OCI-LY1 (cell line): ENCODE results near the gene BRPF1.

ENCODE experiments used
- H2AFZ ChIP-seq: fragments of 200-600 bp; sonication (generic), shearing (Covaris generic); 2 replicates; pipeline ENCODE4 v1.6.0; 2014; ENCODE audit warnings: antibody characterized with exemption, mild to moderate bottlenecking, low read length
- H3F3A ChIP-seq: fragments of 200-600 bp; sonication (generic), shearing (Covaris generic); 2 replicates; pipeline ENCODE4 v1.6.0; 2014; ENCODE audit warnings: mild to moderate bottlenecking, antibody characterized with exemption, low read length, moderate library complexity; ENCODE audit not compliant: insufficient read depth
- H3K27ac ChIP-seq: fragments of 200-600 bp; sonication (generic); 2 replicates; pipeline ENCODE4 v1.5.1; 2014; ENCODE audit warnings: low read length, mixed run types, mild to moderate bottlenecking, low read depth; ENCODE audit not compliant: poor library complexity, severe bottlenecking
- H3K27me3 ChIP-seq: fragments of 200-600 bp; sonication (generic); 2 replicates; pipeline ENCODE4 v1.6.0; 2014; ENCODE audit warnings: antibody characterized with exemption, mild to moderate bottlenecking, low read length, moderate library complexity; ENCODE audit not compliant: insufficient read depth
- H3K36me3 ChIP-seq: fragments of 200-600 bp; sonication (generic); 2 replicates; pipeline ENCODE4 v1.6.1; 2014; ENCODE audit warnings: mild to moderate bottlenecking, antibody characterized with exemption, low read length, moderate library complexity, mixed read lengths; ENCODE audit not compliant: insufficient read depth
- H3K4me1 ChIP-seq: fragments of 200-600 bp; sonication (generic); 2 replicates; pipeline ENCODE4 v1.5.1; 2014; ENCODE audit warnings: mild to moderate bottlenecking, low read length, moderate library complexity; ENCODE audit not compliant: insufficient read depth, severe bottlenecking
- H3K4me2 ChIP-seq: fragments of 200-600 bp; sonication (generic), shearing (Covaris generic); 2 replicates; pipeline ENCODE4 v1.6.1; 2014; ENCODE audit warnings: low read length
- H3K4me3 ChIP-seq: fragments of 200-600 bp; sonication (generic); 2 replicates; pipeline ENCODE4 v1.5.1; 2014; ENCODE audit warnings: low read length, low read depth, mild to moderate bottlenecking, mixed read lengths; ENCODE audit not compliant: poor library complexity, severe bottlenecking
- H3K79me2 ChIP-seq: fragments of 200-600 bp; shearing (Covaris generic); 2 replicates; pipeline ENCODE4 v1.6.1; 2016; ENCODE audit warnings: mixed run types, low read length, mixed read lengths; ENCODE audit not compliant: insufficient read depth
- H3K9ac ChIP-seq: fragments of 200-600 bp; sonication (generic), shearing (Covaris generic); 2 replicates; pipeline ENCODE4 v1.6.1; 2014; ENCODE audit warnings: mild to moderate bottlenecking, low read length, mixed read lengths
- H3K9me2 ChIP-seq: fragments of 200-600 bp; sonication (generic), shearing (Covaris generic); 2 replicates; pipeline ENCODE4 v1.6.1; 2014; ENCODE audit warnings: low read depth, mild to moderate bottlenecking, low read length, mixed read lengths
- H3K9me3 ChIP-seq: fragments of 200-600 bp; shearing (Covaris generic); 2 replicates; pipeline ENCODE4 v1.6.1; 2014; ENCODE audit warnings: low read length, mixed read lengths
- H4K20me1 ChIP-seq: fragments of 200-600 bp; sonication (generic), shearing (Covaris generic); 2 replicates; pipeline ENCODE4 v1.6.0; 2016; ENCODE audit warnings: mild to moderate bottlenecking, low read length; ENCODE audit not compliant: insufficient read depth
- CTCF ChIP-seq: fragments of 200-600 bp; sonication (generic), shearing (Covaris generic); IDR thresholded peaks from 2 replicates; pipeline ENCODE4 v1.5.1; 2017; ENCODE audit warnings: mild to moderate bottlenecking, antibody characterized with exemption, low read length, moderate library complexity, mixed read lengths
- EZH2 ChIP-seq: fragments of 200-600 bp; sonication (generic), shearing (Covaris generic); IDR thresholded peaks from 2 replicates; pipeline ENCODE4 v1.8.0; 2017; ENCODE audit warnings: borderline replicate concordance, mixed run types, mild to moderate bottlenecking, antibody characterized with exemption, low read length, moderate library complexity, mixed read lengths

The BRPF1 gene

GRCh38 chr3:9731206-9732079, at the start of gene BRPF1:
TSS of gene BRPF1 (plus strand) at chr3:9731735. CDS start at chr3:9734141, 2,406 bp downstream.
- Histone ChIP-seq H3K4me1 (peaks cover 21% of the 10 kb centered on the region), H4K20me1 (no peaks in the 10 kb centered on the region), H3K9me2 (no peaks in the 10 kb centered on the region), H3K27ac (peak within 1 kb of the TSS; percentile 71), H3K79me2 (peaks cover 19% of the 10 kb centered on the region), H3K9ac (peak within 1 kb of the TSS; percentile 91), H2AFZ (no peak within 1 kb of the TSS), H3K9me3 (no peaks in the 10 kb centered on the region), H3K4me2 (peak within 1 kb of the TSS; percentile 95), H3K4me3 (peak within 1 kb of the TSS; percentile 91), H3K27me3 (no peaks in the 10 kb centered on the region), H3F3A (no peaks in the 10 kb centered on the region), H3K36me3 (peaks cover 30% of the 10 kb centered on the region)
- TF ChIP-seq CTCF (no peak), EZH2 (no peak)

- no peaks in the 10 kb centered on the region for H3K4me1 ChIP-seq
- H3K4me2 ChIP-seq, result no peak overlapping the region
- no peaks in the 10 kb centered on the region for H3K79me2 ChIP-seq
- no peaks in the 10 kb centered on the region for H3K9me3 ChIP-seq
- TF ChIP-seq CTCF, result no peak
- no peak for TF ChIP-seq EZH2
- no peaks in the 10 kb centered on the region for H3F3A ChIP-seq
- no peaks in the 10 kb centered on the region for H4K20me1 ChIP-seq
- H3K9me2 ChIP-seq, result no peaks in the 10 kb centered on the region
- peaks cover 84% of the 10 kb centered on the region for H3K36me3 ChIP-seq
- no peaks in the 10 kb centered on the region for H3K27me3 ChIP-seq
- H2AFZ ChIP-seq, result no peak overlapping the region
- H3K9ac ChIP-seq, result no peak overlapping the region
- H3K4me3 ChIP-seq, result no peak overlapping the region
- no peak overlapping the region for H3K27ac ChIP-seq
These were observed 49.4 kb upstream of the BRPF1 start for GRCh38 chr3:9682096-9682495.

GRCh38 chr3:9683426-9683825, 48.1 kb upstream of the BRPF1 start:
- no peak overlapping the region for H3K4me2 ChIP-seq
- H2AFZ ChIP-seq, result no peak overlapping the region
- H3K36me3 ChIP-seq, result peaks cover 82% of the 10 kb centered on the region
- H3K27ac ChIP-seq, result no peak overlapping the region
- no peak overlapping the region for H3K4me3 ChIP-seq
- H3K9ac ChIP-seq, result no peak overlapping the region
- TF ChIP-seq CTCF, result no peak
- no peak for TF ChIP-seq EZH2
- H3K9me3 ChIP-seq, result no peaks in the 10 kb centered on the region
- no peaks in the 10 kb centered on the region for H4K20me1 ChIP-seq
- no peaks in the 10 kb centered on the region for H3F3A ChIP-seq
- H3K4me1 ChIP-seq, result no peaks in the 10 kb centered on the region
- no peaks in the 10 kb centered on the region for H3K9me2 ChIP-seq
- no peaks in the 10 kb centered on the region for H3K79me2 ChIP-seq
- no peaks in the 10 kb centered on the region for H3K27me3 ChIP-seq
